BE2C (cell line): ENCODE data around the gene CACNB4.

ENCODE experiments used
- DNase-seq: peaks from one replicate; pipeline ENCODE4 v3.0.0-alpha.2; 2020
- H3K27me3 ChIP-seq: fragments of 250-450 bp; sonication (Bioruptor Pico); 2 replicates; pipeline ENCODE4 v1.5.1; 2020; ENCODE audit warnings: mild to moderate bottlenecking
- H3K36me3 ChIP-seq: fragments of 250-450 bp; sonication (Bioruptor Pico); 2 replicates; pipeline ENCODE4 v1.5.1; 2020; ENCODE audit warnings: mild to moderate bottlenecking
- H3K4me1 ChIP-seq: fragments of 250-450 bp; sonication (Bioruptor Pico); 2 replicates; pipeline ENCODE4 v1.5.1; 2020
- H3K4me3 ChIP-seq: 2 replicates; pipeline ENCODE4 v1.5.1; 2011; ENCODE audit warnings: low read depth, low read length
- H3K9me3 ChIP-seq: fragments of 250-450 bp; sonication (Bioruptor Pico); 2 replicates; pipeline ENCODE4 v1.5.1; 2020
- TF ChIP-seq, protein P1 (sequence below): IDR thresholded peaks from 2 replicates; pipeline ENCODE4 v1.5.1; 2012; ENCODE audit warnings: mild to moderate bottlenecking, low read depth, low read length

The CACNB4 gene

DNA sequence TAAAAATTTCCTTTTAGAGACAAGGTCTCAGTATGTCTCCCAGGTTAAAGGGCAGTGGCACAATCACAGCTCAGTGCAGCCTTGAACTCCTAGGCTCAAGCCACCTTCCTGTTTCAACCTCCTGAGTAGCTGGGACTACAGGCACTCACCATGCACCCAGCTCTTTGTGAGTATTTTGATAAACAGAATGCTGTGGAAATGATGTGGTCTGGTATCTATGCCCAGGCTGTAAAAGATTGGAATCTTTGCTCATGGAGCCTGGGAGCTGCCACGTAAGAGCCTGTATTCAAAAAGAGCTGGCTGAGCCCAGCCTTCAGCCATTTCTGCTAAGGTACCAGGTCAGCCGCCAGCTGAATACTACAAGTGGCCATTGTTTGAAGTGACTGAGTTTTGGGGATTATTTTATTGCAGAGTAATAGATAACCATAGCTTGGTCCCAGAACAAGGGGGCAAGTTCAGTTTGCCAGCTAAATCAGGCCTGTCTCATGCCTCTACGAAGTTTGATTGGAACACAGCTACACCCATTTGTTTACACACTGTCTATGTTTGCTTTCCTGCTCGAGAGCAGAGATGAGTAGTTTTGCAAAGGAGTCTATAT lies 249.3 kb downstream of the CACNB4 start:
- no peak overlapping the region for H3K4me3 ChIP-seq
- no peak for DNase-seq
- no peaks in the 10 kb centered on the region for H3K9me3 ChIP-seq
- TF ChIP-seq, protein P1, sequence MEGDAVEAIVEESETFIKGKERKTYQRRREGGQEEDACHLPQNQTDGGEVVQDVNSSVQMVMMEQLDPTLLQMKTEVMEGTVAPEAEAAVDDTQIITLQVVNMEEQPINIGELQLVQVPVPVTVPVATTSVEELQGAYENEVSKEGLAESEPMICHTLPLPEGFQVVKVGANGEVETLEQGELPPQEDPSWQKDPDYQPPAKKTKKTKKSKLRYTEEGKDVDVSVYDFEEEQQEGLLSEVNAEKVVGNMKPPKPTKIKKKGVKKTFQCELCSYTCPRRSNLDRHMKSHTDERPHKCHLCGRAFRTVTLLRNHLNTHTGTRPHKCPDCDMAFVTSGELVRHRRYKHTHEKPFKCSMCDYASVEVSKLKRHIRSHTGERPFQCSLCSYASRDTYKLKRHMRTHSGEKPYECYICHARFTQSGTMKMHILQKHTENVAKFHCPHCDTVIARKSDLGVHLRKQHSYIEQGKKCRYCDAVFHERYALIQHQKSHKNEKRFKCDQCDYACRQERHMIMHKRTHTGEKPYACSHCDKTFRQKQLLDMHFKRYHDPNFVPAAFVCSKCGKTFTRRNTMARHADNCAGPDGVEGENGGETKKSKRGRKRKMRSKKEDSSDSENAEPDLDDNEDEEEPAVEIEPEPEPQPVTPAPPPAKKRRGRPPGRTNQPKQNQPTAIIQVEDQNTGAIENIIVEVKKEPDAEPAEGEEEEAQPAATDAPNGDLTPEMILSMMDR: no peak
- no peaks in the 10 kb centered on the region for H3K27me3 ChIP-seq
- H3K4me1 ChIP-seq: no peaks in the 10 kb centered on the region
- H3K36me3 ChIP-seq: no peaks in the 10 kb centered on the region

DNA sequence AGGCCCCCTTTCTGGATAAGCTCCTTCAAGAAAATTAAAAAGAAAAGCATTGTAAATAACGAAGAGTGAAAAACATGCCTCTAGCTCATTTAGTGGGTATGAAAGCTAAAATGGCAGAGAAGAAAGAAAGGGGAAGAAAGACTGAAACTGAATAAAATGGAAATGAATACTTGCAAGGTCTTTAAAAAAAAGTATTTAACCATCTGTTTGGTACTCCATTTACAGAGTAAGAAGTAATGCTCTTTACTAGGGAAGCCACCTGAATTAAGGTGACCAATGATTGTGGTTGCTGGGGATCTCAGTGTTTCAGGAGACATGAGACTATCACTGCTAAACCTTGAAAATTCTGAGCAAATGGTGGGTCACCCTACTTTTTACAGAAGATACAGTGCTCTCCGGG lies 253.0 kb downstream of the CACNB4 start:
- DNase-seq: no peak
- no peaks in the 10 kb centered on the region for H3K9me3 ChIP-seq
- H3K27me3 ChIP-seq: no peaks in the 10 kb centered on the region
- H3K36me3 ChIP-seq: no peaks in the 10 kb centered on the region
- H3K4me1 ChIP-seq: no peaks in the 10 kb centered on the region
- no peak overlapping the region for H3K4me3 ChIP-seq
- TF ChIP-seq, protein P1: no peak

DNA sequence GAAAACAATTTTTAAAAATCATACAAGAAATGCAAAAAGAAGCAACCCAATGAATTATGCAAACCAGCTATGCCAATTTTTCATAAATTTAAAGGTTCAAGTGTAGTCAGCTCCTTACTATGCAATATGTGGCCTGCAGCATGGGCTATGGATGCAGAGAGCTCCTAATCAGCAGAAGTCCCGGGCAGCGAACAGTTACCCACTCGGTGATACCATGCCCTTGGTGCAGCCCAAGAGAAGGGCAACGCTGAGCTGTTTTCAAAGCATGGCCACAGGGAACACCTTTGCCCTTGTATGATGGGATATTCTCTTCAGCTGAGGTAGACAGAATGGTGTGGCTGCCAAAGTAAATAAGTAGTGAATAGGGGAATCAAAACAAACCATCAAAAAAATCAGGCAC lies 253.4 kb downstream of the CACNB4 start:
- Histone ChIP-seq H3K4me1 (no peaks in the 10 kb centered on the region), H3K36me3 (no peaks in the 10 kb centered on the region), H3K4me3 (no peak overlapping the region), H3K27me3 (no peaks in the 10 kb centered on the region), H3K9me3 (no peaks in the 10 kb centered on the region)
- no peak for DNase-seq
- TF ChIP-seq, protein P1: no peak

DNA sequence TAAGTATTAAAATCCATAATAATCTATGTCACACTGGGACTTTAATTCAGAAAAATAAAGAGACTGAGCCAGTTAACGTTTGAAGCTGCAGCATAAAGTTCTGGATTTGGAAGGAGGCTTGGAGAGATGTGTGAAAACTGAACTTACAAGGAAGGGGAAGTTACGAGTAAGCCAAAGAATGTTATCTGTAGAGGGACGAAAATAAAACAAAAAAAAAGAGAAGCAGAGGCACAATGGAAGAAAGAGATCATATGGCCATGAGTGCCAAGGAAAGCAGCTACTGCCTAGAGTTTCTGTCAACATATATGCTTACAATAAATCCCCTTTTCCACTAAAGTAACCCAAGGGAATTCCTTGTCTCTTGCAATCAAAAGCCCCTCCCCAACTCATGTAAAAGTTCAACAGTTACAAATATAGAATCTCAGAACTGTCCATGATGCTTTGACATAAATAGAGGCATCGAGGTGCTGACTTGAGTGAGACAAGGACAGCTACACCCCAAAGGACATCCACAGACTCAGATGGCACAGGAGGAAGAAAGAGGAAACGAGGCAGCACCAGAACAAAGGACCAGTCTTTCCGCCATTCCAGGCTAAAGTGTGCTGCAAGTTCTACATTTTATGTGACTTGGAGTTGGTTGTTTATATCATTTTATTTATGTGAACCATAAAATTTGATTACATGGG lies 254.5 kb downstream of the CACNB4 start:
- Histone ChIP-seq H3K4me1 (no peaks in the 10 kb centered on the region), H3K27me3 (no peaks in the 10 kb centered on the region), H3K36me3 (no peaks in the 10 kb centered on the region), H3K9me3 (no peaks in the 10 kb centered on the region), H3K4me3 (no peak overlapping the region)
- no peak for DNase-seq
- TF ChIP-seq, protein P1: no peak

DNA sequence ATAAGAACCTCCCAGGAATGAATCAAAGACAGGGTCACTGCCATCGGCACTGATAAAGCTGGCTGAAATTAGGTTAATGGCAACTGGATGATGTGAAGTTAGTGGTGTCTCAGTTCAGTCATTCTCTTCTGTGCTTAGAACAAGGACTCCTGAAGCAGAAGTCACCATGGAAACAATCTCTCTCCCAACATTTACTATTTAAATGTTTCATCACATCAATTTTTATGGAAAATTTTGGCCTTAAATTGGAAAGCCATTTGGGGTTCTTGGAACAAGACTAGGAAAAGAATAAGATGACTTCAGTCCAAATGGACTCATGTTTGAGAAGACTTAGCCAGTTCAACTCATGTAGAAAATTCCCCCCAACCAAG lies 255.2 kb downstream of the CACNB4 start:
- Histone ChIP-seq H3K27me3 (no peaks in the 10 kb centered on the region), H3K4me1 (no peaks in the 10 kb centered on the region), H3K36me3 (no peaks in the 10 kb centered on the region), H3K4me3 (no peak overlapping the region), H3K9me3 (no peaks in the 10 kb centered on the region)
- TF ChIP-seq, protein P1: no peak
- DNase-seq: no peak

DNA sequence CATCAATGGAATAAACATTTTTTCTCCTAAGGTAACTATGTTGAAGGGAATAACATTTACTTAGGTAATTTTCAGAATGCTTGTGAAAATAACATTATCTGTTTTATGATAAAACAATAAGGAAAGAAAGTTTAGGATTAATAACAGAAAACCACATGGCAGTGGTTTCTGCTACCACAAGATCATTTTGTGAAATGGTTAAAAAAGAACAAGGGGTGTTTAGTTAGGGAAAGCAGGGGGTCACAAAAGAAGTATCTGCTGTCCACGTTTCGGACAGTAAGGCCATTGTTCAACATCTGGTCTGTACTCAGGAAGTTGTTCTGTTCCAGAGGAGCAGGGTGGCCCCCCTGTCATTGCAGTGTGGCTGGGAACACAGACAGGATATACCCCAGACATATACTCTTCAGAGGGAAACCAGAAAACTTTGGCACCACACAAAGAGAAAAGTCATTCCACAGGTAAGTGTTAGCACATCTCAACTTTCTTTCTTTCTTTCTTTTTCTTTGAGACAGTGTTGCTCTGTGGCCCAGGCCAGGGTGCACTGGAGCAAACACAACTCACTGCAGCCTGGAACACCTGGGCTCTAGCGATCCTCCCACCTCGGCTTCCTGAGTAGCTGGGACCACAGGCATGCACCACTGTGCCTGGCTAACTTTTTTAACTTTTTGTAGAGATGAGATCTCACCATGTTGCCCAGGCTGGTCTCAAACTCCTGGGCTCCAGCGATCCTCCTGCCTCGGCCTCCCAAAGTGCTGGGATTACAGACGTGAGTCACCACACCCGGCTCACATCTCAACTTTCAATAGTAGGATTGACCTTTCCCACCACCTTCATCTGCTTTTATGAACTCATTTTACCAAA lies 255.8 kb downstream of the CACNB4 start:
- Histone ChIP-seq H3K4me1 (no peaks in the 10 kb centered on the region), H3K36me3 (no peaks in the 10 kb centered on the region), H3K9me3 (no peaks in the 10 kb centered on the region), H3K27me3 (no peaks in the 10 kb centered on the region), H3K4me3 (no peak overlapping the region)
- TF ChIP-seq, protein P1: no peak
- DNase-seq: no peak
